Adipose tissue (tissue), 3 donors: ENCODE results near the gene SPRING1. TPM values are rescaled to one million over a fixed set of nuclear protein-coding genes. Genes with fewer than 3 reads are reported as not detected.

Experiments used
- H3K27ac ChIP-seq: one replicate; pipeline ENCODE4 v1.5.1; 2013; ENCODE audit warnings: low read depth, low read length
- WGBS, 3 donors: extraction: QIAGEN DNeasy Blood & Tissue Kit; methylation state at CpG; one replicate each; pipeline ENCODE4 v1.1.7; 2013; 5-methylcytosine and 5-hydroxymethylcytosine counted together
- polyA plus RNA-seq, 3 donors: library from polyadenylated mRNA; stranded (reverse); fragments of 200-250 nt; gene quantifications; one replicate each; pipeline ENCODE4 v1.2.3, GENCODE V29; 2013
- donor health status: healthy with polysubstance abuse.
- donor health status: Bipolar disorder and iron deficiency.
- donor health status: healthy.

Gene SPRING1
- polyA plus RNA-seq, 3 donors: 5.6 to 14.7 (median 12.4) TPM

DNA sequence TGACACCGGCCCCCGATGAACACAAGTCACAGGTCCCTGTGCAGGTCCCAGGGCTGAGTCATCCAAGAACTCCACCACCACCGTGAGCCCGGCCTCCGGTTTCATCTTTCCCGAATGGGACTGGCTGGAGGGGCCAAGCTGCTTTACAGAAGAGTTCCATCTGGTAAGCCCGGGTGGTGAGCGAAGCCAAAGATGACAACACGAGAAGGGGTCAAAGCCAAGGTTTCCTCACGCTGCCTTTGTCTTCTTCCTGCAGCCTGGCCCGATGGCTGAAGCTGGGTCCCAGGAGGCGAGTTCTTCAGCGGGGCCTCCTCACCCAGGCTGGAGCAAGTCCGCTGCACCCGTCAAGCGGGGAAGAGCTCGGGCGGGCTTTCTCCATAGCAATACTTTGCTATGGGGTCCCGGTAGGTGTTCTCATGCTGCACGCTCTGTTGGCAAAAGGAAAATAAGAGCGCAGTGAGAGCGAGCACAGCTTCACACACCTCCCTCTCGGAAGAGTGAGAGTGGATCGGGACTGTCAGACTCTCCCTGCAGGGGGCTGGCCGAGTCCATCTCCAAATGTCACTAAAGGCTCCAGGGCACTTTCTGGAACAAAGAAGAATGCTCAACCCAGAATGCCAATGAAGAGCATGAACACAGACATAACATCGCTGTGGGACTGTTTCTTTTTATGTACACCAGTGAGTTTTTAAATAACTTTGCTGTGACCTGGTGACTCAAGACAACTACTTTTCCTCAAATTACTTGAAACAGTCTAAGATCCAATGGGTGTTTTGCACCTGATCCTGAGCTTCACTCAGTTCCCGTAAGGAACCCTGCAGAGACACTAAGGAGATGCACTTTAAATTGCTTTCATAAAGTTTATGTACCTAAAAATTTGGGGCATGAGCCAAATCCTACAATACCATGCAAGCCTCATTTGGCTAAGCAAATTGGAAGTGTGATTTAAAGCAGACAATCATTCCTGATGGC is 20.1 kb downstream of the SPRING1 start:
- WGBS, 3 donors: 63 to 86% (median 76%) methylated on average over 27 of the region's 27 CpGs
- no peak overlapping the region for H3K27ac ChIP-seq

DNA sequence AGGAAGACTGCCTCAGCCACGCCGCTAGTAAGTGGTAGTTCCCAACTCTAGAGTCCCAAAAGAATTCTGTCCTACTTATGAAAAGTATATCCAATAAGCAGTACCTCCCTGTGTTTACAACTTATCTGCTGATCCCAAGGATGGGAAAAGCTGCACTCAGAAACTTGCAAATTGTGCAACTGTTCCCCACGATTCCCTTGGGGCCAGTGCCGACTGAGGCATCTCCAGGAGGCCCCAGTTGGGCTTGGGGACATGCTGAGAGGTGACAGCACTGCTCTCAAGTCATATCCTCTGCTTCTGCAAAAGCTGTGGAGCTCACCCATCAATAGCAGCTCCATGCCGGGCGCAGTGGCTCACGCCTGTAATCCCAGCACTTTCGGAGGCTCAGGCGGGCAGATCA is 23.7 kb downstream of the SPRING1 start:
- no peak overlapping the region for H3K27ac ChIP-seq
- 66 to 85% (median 83%) methylated on average over 9 of the region's 9 CpGs for WGBS, 3 donors

DNA sequence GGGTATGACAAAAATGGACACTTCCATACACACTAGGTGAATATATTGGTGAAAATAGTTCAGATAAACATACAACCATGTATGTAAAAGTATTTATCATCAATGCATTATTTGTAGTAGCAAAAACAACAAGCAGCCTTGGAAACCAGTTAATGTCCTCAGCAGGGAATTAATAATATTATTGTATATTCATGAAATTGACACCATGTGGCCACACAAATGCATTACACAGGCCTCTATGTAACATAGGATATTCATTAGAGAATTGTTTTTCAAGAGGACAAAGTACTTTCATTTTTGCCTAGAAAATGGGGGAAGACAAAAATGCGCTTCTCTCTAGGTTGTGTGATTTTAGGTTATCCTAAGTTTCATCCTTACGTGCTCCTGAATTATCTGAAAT is 24.3 kb downstream of the SPRING1 start:
- 94 to 98% (median 96%) methylated on average over 2 of the region's 2 CpGs for WGBS, 3 donors
- H3K27ac ChIP-seq: no peak overlapping the region

DNA sequence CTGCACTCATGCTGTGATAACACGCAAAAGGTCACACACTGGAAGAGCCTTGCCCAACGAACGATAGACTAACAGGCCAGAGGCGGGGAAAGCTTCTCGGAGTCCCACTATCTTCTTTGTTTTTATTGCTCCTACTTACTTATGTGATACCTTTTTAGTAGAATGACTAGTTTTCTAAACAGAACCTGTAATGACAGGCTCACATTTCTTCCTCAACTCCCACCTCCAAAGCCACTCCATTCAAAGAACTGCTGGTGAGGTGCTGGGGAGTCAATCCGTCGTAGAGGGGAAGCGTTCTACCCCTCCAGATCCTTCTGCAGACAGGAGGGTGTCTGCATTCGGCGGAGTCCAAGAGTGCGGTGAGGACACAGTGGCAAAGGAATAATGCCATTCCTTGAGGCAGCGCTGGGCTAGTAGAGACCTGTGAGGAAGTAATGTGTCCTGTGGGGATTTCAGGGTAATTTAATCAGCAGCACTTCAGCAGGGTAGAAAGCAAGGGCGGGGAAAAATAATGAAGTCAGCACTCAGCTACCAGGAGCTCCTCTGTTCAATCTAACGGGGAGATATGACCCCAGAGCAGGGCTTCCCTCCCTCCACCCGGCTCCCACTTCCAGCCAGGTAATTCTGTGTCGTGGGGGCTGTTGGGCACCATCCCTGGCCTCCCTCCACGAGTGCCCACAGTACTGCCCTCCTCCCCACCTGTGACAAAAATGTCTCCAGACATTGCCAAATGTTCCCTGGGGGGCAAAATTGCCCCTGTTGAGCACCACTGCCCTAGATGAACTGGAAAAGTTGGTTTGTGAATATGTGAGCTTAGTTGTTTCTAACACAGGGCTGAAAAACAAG is 25.2 kb downstream of the SPRING1 start:
- WGBS, 3 donors: 72 to 92% (median 90%) methylated on average over 17 of the region's 17 CpGs

DNA sequence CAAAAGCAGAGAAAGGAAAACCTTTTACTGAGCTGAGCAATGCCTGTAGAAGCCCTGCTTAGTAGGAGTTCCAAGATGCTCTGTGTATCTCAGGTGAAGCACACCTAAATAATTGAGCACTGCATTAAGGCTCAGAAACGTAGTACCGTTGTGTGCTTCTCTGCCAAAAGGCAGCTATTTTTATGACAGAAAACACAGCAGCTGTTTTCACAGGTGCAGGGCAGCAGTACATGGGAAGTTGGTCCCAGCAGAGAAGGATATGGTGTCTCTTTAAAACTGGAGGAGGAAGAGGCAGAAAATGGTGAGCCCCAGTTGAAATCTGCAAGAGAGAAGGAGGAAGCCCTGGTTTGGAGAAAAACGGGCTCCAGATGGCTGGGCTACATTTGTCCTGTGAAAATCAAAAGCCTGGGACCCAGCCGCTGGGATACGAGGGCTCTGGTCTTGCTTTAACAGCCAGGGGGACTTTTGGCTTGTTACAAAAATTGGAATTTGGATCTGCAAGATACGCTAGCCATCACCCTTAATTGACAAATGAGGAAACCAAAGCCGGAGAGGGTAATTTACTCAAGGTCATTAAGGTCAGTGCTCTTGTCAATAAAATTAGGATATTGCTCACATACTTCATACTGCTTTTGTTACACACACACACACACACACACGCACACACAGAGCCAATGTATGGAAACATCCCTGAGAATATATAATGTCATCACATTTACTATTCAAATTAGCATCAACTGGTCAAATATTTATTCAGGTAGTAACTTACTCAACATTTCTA is 27.3 kb downstream of the SPRING1 start:
- 38 to 55% (median 52%) methylated on average over 8 of the region's 8 CpGs for WGBS, 3 donors
- no peak overlapping the region for H3K27ac ChIP-seq

More for the DNA sequence above, 25.2 kb downstream of the SPRING1 start:
- no peak overlapping the region for H3K27ac ChIP-seq

DNA sequence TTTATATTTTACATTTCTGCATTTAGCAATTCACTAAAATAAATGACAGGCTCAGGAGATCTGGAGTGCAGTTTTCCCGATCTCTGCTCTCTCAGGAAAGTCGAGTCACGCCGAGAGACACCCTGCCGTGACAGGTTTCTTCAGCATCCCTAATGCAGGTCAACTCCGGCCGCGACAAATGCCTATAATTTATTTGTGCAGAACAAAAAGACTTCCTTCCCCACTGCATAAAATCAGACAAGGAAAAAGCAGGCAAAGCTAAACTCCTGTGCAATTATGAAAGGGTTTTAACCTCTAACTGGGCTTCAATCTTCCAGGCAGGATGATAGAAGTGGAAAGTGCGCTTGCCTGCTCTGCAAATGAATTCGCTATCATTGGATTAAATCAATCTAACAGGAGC is 28.1 kb downstream of the SPRING1 start:
- H3K27ac ChIP-seq: no peak overlapping the region
- 54 to 70% (median 55%) methylated on average over 10 of the region's 10 CpGs for WGBS, 3 donors

DNA sequence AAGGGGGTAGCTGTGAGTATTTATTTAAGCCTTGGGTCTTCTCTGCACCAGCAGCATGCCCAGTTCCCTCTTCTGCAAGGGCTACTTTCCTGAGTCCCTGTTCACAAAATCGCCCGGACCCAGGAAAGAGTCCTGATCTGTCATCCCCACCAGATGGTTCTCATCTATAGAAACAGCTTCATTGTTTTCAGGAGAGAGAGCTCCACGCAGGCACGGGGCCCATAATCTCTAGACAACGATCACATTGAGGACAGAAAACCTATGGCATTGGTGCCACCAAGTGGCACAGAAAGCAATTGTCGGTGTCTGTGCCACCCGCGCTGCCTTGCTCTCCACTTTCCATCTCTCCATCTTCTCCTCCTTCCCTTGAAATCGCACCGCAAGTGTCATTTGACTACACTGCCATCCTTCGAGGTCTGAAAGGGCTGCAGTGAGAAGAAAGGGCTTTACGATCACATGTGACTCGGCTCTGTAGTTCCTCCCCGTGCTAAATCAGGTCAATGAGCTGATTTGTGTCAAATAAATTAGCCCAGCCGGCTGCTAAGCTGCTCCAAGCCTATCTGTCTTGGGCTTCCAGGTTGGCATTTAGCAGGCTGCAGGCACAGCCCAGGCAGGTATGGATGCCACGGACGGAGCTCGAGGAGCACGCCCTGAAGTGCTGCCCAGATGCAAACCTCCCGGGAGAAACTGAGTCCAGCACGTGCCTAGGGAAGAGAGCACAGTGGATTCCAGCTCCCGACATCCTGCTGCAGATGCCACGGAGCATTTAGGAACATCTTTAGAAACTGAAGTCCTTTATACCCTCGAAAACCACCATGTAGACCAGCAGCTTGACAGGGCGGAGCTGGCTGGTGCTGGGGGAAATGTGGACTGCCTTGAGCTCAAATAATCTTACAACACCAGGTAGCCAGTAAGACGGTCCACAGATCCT is 28.8 kb downstream of the SPRING1 start:
- H3K27ac ChIP-seq: no peak overlapping the region
- WGBS, 3 donors: 19 to 23% (median 21%) methylated on average over 26 of the region's 26 CpGs

DNA sequence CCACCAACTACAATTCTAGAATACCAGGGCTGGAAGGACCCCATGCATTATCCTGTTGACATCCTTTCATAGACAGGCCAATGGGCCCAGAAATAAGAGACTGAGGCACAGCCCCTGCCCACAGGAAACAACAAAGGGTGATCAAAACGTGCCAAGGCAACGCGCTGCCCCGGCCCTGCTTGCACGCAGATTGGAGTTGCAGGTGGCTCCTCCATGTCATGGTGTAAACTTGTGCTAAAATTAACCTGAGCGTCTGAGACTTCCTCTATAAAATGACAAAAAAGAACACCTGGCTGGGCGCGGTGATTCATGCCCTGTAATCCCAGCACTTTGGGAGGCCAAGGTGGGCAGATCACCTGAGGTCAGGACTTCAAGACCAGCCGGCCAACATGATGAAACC is 30.1 kb downstream of the SPRING1 start:
- no peak overlapping the region for H3K27ac ChIP-seq
- WGBS, 3 donors: 81 to 86% (median 85%) methylated on average over 9 of the region's 9 CpGs

DNA sequence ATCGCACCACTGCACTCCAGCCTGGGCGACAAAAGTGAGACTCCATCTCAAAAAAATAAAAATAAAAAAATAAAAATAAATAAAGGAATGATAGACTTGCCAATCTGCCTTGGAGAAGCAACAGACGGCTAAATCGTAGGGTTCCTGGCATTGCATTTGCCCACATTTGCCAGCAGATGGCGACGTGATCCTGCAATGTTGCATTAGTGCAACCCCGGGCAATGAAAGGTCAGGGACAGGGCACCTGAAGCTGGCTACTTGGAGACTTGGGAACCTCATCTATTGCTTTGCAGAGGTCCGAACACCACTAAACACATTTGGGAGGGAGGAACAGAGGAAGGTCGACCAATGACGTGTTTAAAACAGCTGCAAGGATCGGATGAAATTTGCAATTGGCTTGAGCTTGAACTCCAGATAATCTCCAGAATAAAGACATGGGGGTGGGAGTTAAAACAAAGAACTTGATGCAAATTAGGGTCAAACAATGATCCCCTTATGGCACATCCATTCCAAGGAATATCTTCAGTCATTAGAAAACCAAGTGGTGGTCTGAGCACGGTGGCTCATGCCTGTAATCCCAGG is 34.6 kb downstream of the SPRING1 start:
- no peak overlapping the region for H3K27ac ChIP-seq
- WGBS, 3 donors: 18 to 24% (median 19%) methylated on average over 12 of the region's 12 CpGs

DNA sequence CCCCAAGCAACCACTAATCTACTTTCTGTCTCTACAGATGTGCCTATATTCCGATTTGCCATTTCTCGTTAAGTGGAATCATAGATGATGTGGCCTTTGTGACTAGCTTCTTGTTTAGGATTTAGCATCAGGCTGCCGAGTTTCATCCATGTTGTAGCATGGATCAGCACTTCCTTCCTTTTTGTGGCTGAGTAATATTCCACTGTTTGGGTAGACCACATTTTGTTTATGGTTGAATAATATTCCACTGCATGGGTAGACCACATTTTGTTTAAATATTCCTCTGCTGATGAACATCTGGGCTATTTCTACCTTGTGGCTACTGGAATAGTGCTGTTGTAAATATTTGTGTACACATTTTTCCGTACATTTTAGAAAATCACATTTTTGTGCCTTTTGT is 36.4 kb downstream of the SPRING1 start:
- no peak overlapping the region for H3K27ac ChIP-seq
- 93 to 94% (median 93%) methylated on average over 4 of the region's 4 CpGs for WGBS, 3 donors

DNA sequence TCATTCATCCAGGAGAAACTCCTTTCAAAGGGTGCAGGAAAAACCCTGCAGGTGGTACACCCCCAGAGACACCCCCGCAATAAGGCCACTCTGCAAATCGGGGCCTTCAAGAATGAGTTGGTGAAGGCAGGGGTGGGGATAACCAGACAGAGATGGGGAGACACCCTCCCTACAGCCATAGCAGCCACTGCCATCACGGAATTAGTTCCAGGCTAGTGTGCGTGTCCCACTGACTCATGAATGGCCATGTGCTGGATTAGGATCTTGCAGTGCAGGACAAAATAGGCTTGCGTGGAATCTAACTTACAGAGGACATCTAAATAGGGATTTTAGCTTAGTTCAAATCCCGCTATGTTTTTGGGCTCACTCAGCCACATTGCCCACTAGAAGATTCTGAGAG is 37.8 kb downstream of the SPRING1 start:
- 92 to 94% (median 94%) methylated on average over 6 of the region's 6 CpGs for WGBS, 3 donors
- H3K27ac ChIP-seq: no peak overlapping the region

DNA sequence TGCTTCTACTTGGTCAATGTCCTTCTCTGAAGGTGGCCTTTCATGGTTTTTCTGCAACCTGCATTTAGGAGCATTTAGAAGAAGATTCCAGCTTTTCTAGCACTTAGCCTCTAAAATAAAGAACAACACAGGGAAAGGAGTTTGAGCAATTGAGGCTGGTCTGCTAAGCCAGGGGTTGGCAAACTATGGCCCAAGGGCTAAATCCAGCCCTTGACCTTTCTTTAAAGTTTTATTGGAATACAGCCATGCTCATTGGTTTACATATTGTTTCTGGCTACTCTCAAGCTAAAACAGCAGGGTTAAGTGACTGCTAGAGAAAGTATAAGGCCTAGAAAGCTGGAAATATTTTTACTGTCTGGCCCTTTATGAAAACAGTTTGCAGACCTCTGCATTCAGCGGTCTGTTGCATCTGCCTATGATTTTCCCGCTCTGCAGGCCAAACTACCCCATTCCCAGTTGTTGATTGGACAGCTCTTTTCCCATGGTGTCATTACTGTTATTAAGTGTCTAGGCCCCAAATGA is 39.3 kb downstream of the SPRING1 start:
- WGBS, 3 donors: 55 to 92% (median 79%) methylated on average over 2 of the region's 2 CpGs

DNA sequence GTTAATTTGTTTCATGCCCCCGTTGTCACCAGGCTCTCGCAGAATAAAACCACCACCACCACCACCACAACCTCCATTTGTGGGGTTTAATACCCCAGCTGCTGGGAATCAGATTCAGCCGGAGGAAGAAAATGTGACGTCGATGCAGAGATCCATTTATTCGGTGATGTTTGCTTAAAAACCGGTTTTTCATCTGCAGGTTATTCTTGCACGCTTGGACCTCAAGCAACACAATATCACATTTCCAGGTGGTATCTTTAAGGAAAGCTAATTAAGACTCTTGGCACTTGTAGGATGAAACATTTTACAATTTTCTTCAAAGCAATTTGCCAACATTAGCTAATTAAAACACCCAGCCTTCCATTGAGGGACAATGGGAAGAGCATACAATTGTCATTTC is 39.8 kb downstream of the SPRING1 start:
- WGBS, 3 donors: 35 to 94% (median 93%) methylated on average over 8 of the region's 8 CpGs
- H3K27ac ChIP-seq: no peak overlapping the region

More for the DNA sequence above, 39.3 kb downstream of the SPRING1 start:
- no peak overlapping the region for H3K27ac ChIP-seq

DNA sequence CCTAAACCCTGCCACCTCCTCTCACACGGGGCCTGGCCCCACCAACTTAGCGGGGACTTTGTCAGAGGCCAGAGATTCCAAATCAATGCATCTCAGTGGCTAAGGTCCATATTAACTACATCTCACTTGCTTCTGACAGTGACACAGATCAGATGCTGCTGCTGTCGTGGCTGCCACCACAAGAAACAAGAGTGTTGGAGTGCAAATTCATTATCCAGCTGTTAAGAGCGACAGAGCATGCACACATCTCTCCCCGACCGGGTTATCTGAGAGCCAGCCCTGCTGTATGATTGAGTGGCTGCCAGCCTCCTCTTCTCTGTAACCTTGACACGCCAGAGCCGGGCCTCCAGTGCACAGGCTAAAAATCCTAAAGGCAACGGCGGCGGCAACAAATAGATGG is 40.2 kb downstream of the SPRING1 start:
- no peak overlapping the region for H3K27ac ChIP-seq
- WGBS, 3 donors: 29 to 88% (median 81%) methylated on average over 11 of the region's 11 CpGs

DNA sequence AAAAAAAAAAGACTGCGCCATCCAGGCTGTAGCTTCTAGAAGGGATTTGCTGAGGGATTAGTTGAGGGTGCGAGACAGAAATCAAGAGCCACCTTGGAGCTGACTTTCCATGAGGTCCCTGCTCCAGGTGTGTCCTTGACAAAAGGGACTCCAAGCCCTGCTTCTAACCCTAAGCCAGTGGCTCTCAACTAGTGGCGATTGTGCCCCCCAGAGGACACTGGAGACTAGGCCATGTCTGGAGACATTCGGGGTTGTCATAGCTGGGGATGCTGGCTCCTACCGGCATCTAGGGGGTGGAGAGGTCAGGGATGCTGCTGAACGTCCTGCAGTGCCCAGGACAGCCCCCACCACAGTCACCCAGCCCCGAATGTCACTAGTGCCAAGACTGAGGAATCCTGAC is 40.6 kb downstream of the SPRING1 start:
- 49 to 76% (median 74%) methylated on average over 7 of the region's 7 CpGs for WGBS, 3 donors
- H3K27ac ChIP-seq: no peak overlapping the region

DNA sequence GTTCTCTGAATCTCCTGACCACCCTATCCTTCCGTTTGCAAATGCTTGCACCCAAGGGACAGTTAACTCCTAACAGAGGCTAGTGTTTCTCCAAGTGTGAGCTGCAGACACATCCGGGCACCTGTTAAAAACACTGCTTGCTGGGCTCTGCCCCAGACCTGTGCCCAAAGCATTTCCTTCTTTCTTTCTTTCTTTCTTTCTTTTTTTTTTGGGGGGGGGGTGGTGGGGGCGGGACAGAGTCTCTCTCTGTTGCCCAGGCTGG is 42.5 kb downstream of the SPRING1 start:
- no peak overlapping the region for H3K27ac ChIP-seq
- WGBS, 3 donors: 39 to 77% (median 52%) methylated on average over 3 of the region's 3 CpGs
